Endothelial cell of umbilical vein (primary cell): Measurements from ENCODE around the gene NSD2. TPM values are rescaled to one million over a fixed set of nuclear protein-coding genes. Genes with fewer than 3 reads are reported as not detected.
"Not testable (repeated sequence)": the region's sequence is repeated elsewhere in the genome, so short reads cannot be mapped to it uniquely, and the experiment has no call there.

Experiments used
- BruUV-seq: library from RNA; stranded (reverse); fragments of 400-500 nt; replicated peaks from 2 replicates; lab custom pipeline; 2021; lab: Mats Ljungman, UMichigan
- CTCF ChIA-PET: fragments of 300-600, 350-600 bp; sonication (Branson Sonifier 250); formaldehyde crosslinking; loops from one replicate; lab custom pipeline; 2021; ENCODE audit warnings: antibody characterized with exemption, inconsistent platforms; lab: Charles Lee
- POLR2A ChIA-PET: fragments of 300-600, 350-600 bp; sonication (Branson Sonifier 250); formaldehyde crosslinking; loops from one replicate; lab custom pipeline; 2021; ENCODE audit warnings: antibody characterized with exemption, inconsistent platforms; lab: Charles Lee
- DNase-seq: peaks from one replicate; pipeline ENCODE4 v3.0.0-alpha.2; 2011; ENCODE audit warnings: low read depth, low spot score
- FAIRE-seq: peaks from 2 replicates; lab custom pipeline; 2011; peaks lifted over from hg19 to GRCh38; lab: Jason Lieb, UNC
- H2AFZ ChIP-seq: 2 replicates; pipeline ENCODE4 v1.6.0; 2012; ENCODE audit warnings: low read depth, low read length, control low read depth, inconsistent platforms
- H3K27ac ChIP-seq: 2 replicates; pipeline ENCODE4 v1.5.1; 2011; ENCODE audit warnings: low read depth, mild to moderate bottlenecking, control low read depth, low read length, moderate library complexity; ENCODE audit not compliant: insufficient read depth
- H3K27me3 ChIP-seq, 2 experiments: 2 replicates each; pipeline versions ENCODE4 v1.6.0 to v1.6.1; 2011; ENCODE audit warnings: low read length in 2 of 2, mixed read lengths in 1 of 2; ENCODE audit not compliant: control insufficient read depth in 2 of 2, insufficient read depth in 2 of 2
- H3K36me3 ChIP-seq, 2 experiments: 2 replicates in 1 of 2; 3 replicates in 1 of 2; pipeline ENCODE4 v1.5.1; 2011; ENCODE audit warnings: low read length in 2 of 2, mild to moderate bottlenecking in 1 of 2, moderate library complexity in 1 of 2; ENCODE audit not compliant: control insufficient read depth in 2 of 2, insufficient read depth in 2 of 2; ENCODE audit errors: extremely low read depth in 1 of 2
- H3K4me1 ChIP-seq: 3 replicates; pipeline ENCODE4 v1.5.1; 2011; ENCODE audit warnings: mild to moderate bottlenecking, low read length; ENCODE audit not compliant: control insufficient read depth, insufficient read depth; ENCODE audit errors: extremely low read depth
- H3K4me2 ChIP-seq: 2 replicates; pipeline ENCODE4 v1.6.1; 2011; ENCODE audit warnings: low read length, control low read depth, mixed read lengths; ENCODE audit not compliant: insufficient read depth
- H3K4me3 ChIP-seq, 3 experiments: fragments of 200-600 bp in 1 of 3; sonication (generic), shearing (Covaris generic) in 1 of 3; replicated peaks in 1 of 3; 2 replicates each; pipeline ENCODE4 v1.5.1; 2011 to 2016; ENCODE audit warnings: control low read depth in 3 of 3, low read length in 3 of 3, mild to moderate bottlenecking in 2 of 3, inconsistent platforms in 1 of 3, low read depth in 1 of 3, moderate library complexity in 1 of 3; ENCODE audit not compliant: insufficient read depth in 1 of 3
- H3K79me2 ChIP-seq: 2 replicates; pipeline ENCODE4 v1.6.0; 2012; ENCODE audit warnings: low read length, inconsistent platforms; ENCODE audit not compliant: control insufficient read depth, insufficient read depth
- H3K9ac ChIP-seq: replicated peaks from 2 replicates; pipeline ENCODE3; 2011; ENCODE audit warnings: low read length, control low read depth; ENCODE audit not compliant: insufficient read depth; ENCODE audit errors: extremely low read depth
- H3K9me1 ChIP-seq: replicated peaks from 3 replicates; pipeline ENCODE4 v1.6.0; 2011; ENCODE audit warnings: mild to moderate bottlenecking, low read length; ENCODE audit not compliant: control insufficient read depth, insufficient read depth; ENCODE audit errors: extremely low read depth
- H3K9me3 ChIP-seq: replicated peaks from 2 replicates; pipeline ENCODE4 v1.5.1; 2012; ENCODE audit warnings: low read length, inconsistent platforms; ENCODE audit not compliant: control insufficient read depth, insufficient read depth
- H4K20me1 ChIP-seq: replicated peaks from 2 replicates; pipeline ENCODE3; 2011; ENCODE audit warnings: mild to moderate bottlenecking, low read length; ENCODE audit not compliant: control insufficient read depth, insufficient read depth; ENCODE audit errors: extremely low read depth
- dilution Hi-C: fragments of 300-500 bp; cut with MboI; formaldehyde crosslinking; loops from one replicate; pipeline ENCODE4 v1.15.0; 2019; ENCODE audit warnings: low sequenced_read_pairs; ENCODE audit not compliant: extremely low pct_ligation_motif_present
- intact Hi-C: fragments of 100-400 bp; cut with micrococcal nuclease; formaldehyde crosslinking; loops from one replicate; pipeline ENCODE4 v1.10.0; 2022
- microRNA counts: library from miRNA; unstranded; fragments of <30 nt; microRNA quantifications from one replicate; lab custom pipeline; 2016
- microRNA-seq: library from miRNA; unstranded; fragments of <30 nt; microRNA quantifications from one replicate; pipeline ENCODE4 v1.2.0, GENCODE V29; 2021; ENCODE audit warnings: borderline number of aligned reads, borderline replicate concordance
- polyA plus RNA-seq, 4 experiments: library from polyadenylated mRNA; depleted of rRNA in 3 of 4; stranded (reverse) in 3 of 4; unstranded in 1 of 4; fragments of >200 nt; gene quantifications; 2 replicates each; pipeline versions ENCODE4 v1.2.1 to v1.2.3, GENCODE V29; 2011 to 2012; ENCODE audit warnings: missing spikeins in 1 of 4
- small RNA-seq: library from RNA; depleted of rRNA; stranded (forward); fragments of <200 nt; gene quantifications from one replicate; pipeline ENCODE3, GENCODE V24; 2012; ENCODE audit warnings: low replicate concordance, low read depth; ENCODE audit not compliant: insufficient read depth, insufficient read length
- total RNA-seq: library from RNA; stranded (reverse); gene quantifications from 2 replicates; pipeline ENCODE4 v1.2.3, GENCODE V29; 2021

The NSD2 gene
- total and polyA plus RNA-seq, 2 donors (not counting 3 experiments of a cell fraction or from before 2014, with no cell fraction given): 31.3 to 171 TPM

DNA sequence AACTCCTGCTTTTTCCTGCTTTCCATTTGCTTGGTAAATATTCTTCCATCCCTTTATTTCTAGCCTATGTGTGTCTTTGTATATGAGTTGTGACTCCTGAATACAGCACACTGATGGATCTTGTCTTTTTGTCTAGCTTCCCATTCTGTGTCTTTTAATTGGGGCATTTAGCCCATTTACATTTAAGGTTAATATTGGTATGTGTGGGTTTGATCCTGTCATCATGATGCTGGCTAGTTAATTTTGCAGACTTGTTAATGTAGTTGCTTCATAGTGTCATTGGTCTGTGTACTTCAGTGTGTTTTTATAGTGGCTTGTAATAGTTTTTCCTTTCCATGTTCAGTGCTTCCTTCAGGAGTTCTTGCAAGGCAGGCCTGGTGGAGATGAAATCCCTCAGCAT is 160.0 kb downstream of the NSD2 start:
- POLR2A ChIA-PET, H3K27ac ChIP-seq, H3K9me3 ChIP-seq, DNase-seq, CTCF ChIA-PET, H3K4me1 ChIP-seq, BruUV-seq, H4K20me1 ChIP-seq, H3K27me3 ChIP-seq, H3K4me3 ChIP-seq, H3K36me3 ChIP-seq, H3K9me1 ChIP-seq, H3K9ac ChIP-seq, dilution Hi-C loops, H3K79me2 ChIP-seq, intact Hi-C loops, H2AFZ ChIP-seq, FAIRE-seq, H3K4me2 ChIP-seq: not testable (repeated sequence)

MicroRNA genes within 50 kb of the gene (microRNA counts, 767-probe panel; counts per million panel counts)
- 723 counts per million, percentile 96 among the panel's probes with 10 or more counts for microRNA hsa-miR-943 (lab: Ali Mortazavi, UCI)

Small RNA genes lying within 50 kb of the gene (microRNA-seq; reads per million reads assigned to microRNA genes)
- not detected for gene MIR943

Small RNA genes lying within 50 kb of the gene (small RNA-seq; reads per million reads assigned to genes)
- 701 reads per million, percentile 100 among the genes with 10 or more reads in this experiment for gene SCARNA22

Other genes starting within 250 kb of the NSD2 start
- 1.3 and 1.7 TPM in 2 replicates for gene FAM53A, start 187.1 kb upstream of the NSD2 start, total RNA-seq
- gene FAM53A, start 187.1 kb upstream of the NSD2 start, polyA plus RNA-seq: 1.3 and 1.8 TPM in 2 replicates
- gene SLBP, start 159.1 kb upstream of the NSD2 start, total RNA-seq: 62.7 and 63.1 TPM in 2 replicates
- gene SLBP, start 159.1 kb upstream of the NSD2 start, polyA plus RNA-seq: 41.2 and 48.3 TPM in 2 replicates
- gene TMEM129, start 150.1 kb upstream of the NSD2 start, total RNA-seq: 23.2 and 24.8 TPM in 2 replicates
- 33.2 and 53.7 TPM in 2 replicates for gene TMEM129, start 150.1 kb upstream of the NSD2 start, polyA plus RNA-seq
- gene TACC3, start 149.9 kb upstream of the NSD2 start, total RNA-seq: 123 and 135 TPM in 2 replicates
- 41.2 and 54.5 TPM in 2 replicates for gene TACC3, start 149.9 kb upstream of the NSD2 start, polyA plus RNA-seq
- gene FGFR3, start 78.1 kb upstream of the NSD2 start, total RNA-seq: 1.2 TPM in 2 replicates
- 0.73 and 0.92 TPM in 2 replicates for gene FGFR3, start 78.1 kb upstream of the NSD2 start, polyA plus RNA-seq
- gene LETM1, start 15.2 kb upstream of the NSD2 start, total RNA-seq: 58.3 and 62.5 TPM in 2 replicates
- gene LETM1, start 15.2 kb upstream of the NSD2 start, polyA plus RNA-seq: 25.6 and 27.5 TPM in 2 replicates
- gene NELFA, start 137.6 kb downstream of the NSD2 start, total RNA-seq: 27.3 and 30.3 TPM in 2 replicates
- 22.8 and 23.5 TPM in 2 replicates for gene NELFA, start 137.6 kb downstream of the NSD2 start, polyA plus RNA-seq
- 0.11 and 0.12 TPM in 2 replicates for gene NAT8L, start 187.9 kb downstream of the NSD2 start, total RNA-seq
- gene NAT8L, start 187.9 kb downstream of the NSD2 start, polyA plus RNA-seq: 0.10 and 0.11 TPM in 2 replicates